ENCODE measurements around the gene CASP8. TPM values are rescaled to one million over a fixed set of nuclear protein-coding genes. Genes with fewer than 3 reads are reported as not detected.

The CASP8 gene
- total RNA-seq, 4 donors from 2014 or later = 32.0 to 262 (median 42.8) TPM

- TF ChIP-seq CTCF (IDR thresholded peaks at IDR 0.05) = no peak
- no peak for TF ChIP-seq POLR2A (IDR thresholded peaks at IDR 0.05)
- H3K4me1 ChIP-seq = peaks cover 0 to 24% (median 0%) of the 10 kb centered on the region in 4 donors
- H3K27me3 ChIP-seq = no peaks in the 10 kb centered on the region
- H3K36me3 ChIP-seq = peaks cover 0 to 20% (median 0%) of the 10 kb centered on the region in 3 donors
- DNase-seq = no peak
- peak overlapping the region in 2 of 4 donors; percentile 74 to 89 for H3K27ac ChIP-seq
- H3K4me3 ChIP-seq = no peak overlapping the region
- no peaks in the 10 kb centered on the region for H3K9me3 ChIP-seq
These were observed 40.2 kb upstream of the CASP8 start for GRCh38 chr2:201220102-201220570.

- Histone ChIP-seq H3K27me3 (no peaks in the 10 kb centered on the region), H3K4me3 (no peak overlapping the region), H3K9me3 (no peaks in the 10 kb centered on the region), H3K36me3 (peaks cover 0 to 4% (median 0%) of the 10 kb centered on the region in 3 donors), H3K4me1 (peaks cover 0 to 33% (median 0%) of the 10 kb centered on the region in 4 donors), H3K27ac (peak overlapping the region in 1 of 4 donors; percentile 1)
- TF ChIP-seq POLR2A (IDR thresholded peaks at IDR 0.05) = no peak
- no peak for TF ChIP-seq CTCF (IDR thresholded peaks at IDR 0.05)
- no peak for DNase-seq
These were observed 37.0 kb upstream of the CASP8 start for GRCh38 chr2:201223089-201224073.

- H3K9me3 ChIP-seq = no peaks in the 10 kb centered on the region
- no peaks in the 10 kb centered on the region for H3K36me3 ChIP-seq
- no peak overlapping the region for H3K4me3 ChIP-seq
- peaks cover 0 to 20% (median 4%) of the 10 kb centered on the region in 4 donors for H3K4me1 ChIP-seq
- DNase-seq = no peak
- TF ChIP-seq CTCF (IDR thresholded peaks at IDR 0.05) (no peak), POLR2A (IDR thresholded peaks at IDR 0.05) (no peak)
- H3K27ac ChIP-seq = peak overlapping the region in 2 of 4 donors; percentile 45
- H3K27me3 ChIP-seq = no peaks in the 10 kb centered on the region
These were observed 31.9 kb upstream of the CASP8 start for GRCh38 chr2:201228271-201228911.

GRCh38 chr2:201228912-201229290 is 31.4 kb upstream of the CASP8 start:
- DNase-seq = no peak
- Histone ChIP-seq H3K27ac (peak overlapping the region in 2 of 4 donors; percentile 45), H3K27me3 (no peaks in the 10 kb centered on the region), H3K36me3 (no peaks in the 10 kb centered on the region), H3K4me3 (no peak overlapping the region), H3K4me1 (peaks cover 0 to 20% (median 4%) of the 10 kb centered on the region in 4 donors), H3K9me3 (no peaks in the 10 kb centered on the region)
- no peak for TF ChIP-seq POLR2A (IDR thresholded peaks at IDR 0.05)
- no peak for TF ChIP-seq CTCF (IDR thresholded peaks at IDR 0.05)

GRCh38 chr2:201231781-201232466 is 28.4 kb upstream of the CASP8 start:
- no peaks in the 10 kb centered on the region for H3K27me3 ChIP-seq
- no peaks in the 10 kb centered on the region for H3K9me3 ChIP-seq
- H3K4me1 ChIP-seq = peaks cover 0 to 35% (median 4%) of the 10 kb centered on the region in 4 donors
- H3K27ac ChIP-seq = peak overlapping the region; percentile 35 to 92 (median 72)
- TF ChIP-seq CTCF (IDR thresholded peaks at IDR 0.05) (peak; percentile 83 to 98 (median 93)), POLR2A (IDR thresholded peaks at IDR 0.05) (peak in 1 of 2 donors; percentile 29)
- H3K36me3 ChIP-seq = no peaks in the 10 kb centered on the region
- no peak overlapping the region for H3K4me3 ChIP-seq
- peak; percentile 86 to 97 (median 93) for DNase-seq

Measured in Peyer's patch (tissue), 4 donors.